PFSK-1 (cell line): ENCODE data around the gene CYTH3.

Experiments
- FOXP2 ChIP-seq: optimal IDR thresholded peaks from 2 replicates; pipeline ENCODE3; 2011; ENCODE audit warnings: borderline replicate concordance, control low read depth, inconsistent platforms; ENCODE audit not compliant: insufficient read depth; ENCODE audit errors: extremely low read length, extremely low read depth
- SIN3A ChIP-seq: IDR thresholded peaks from 2 replicates; pipeline ENCODE4 v1.6.1; 2012; ENCODE audit warnings: mild to moderate bottlenecking, low read length, moderate library complexity, borderline replicate concordance; ENCODE audit not compliant: insufficient read depth

GRCh38 chr7:6221340-6222319 is 50.8 kb downstream of the CYTH3 start:
- TF ChIP-seq FOXP2 (no peak), SIN3A (no peak)
